HepG2 (cell line): ENCODE measurements around the gene APPBP2. TPM values are rescaled to one million over a fixed set of nuclear protein-coding genes. Genes with fewer than 3 reads are reported as not detected.
A peak's percentile ranks its signal among the peaks of the same experiment; 100 is the strongest.

Experiments used
- BATF2 ChIP-seq: sonication (generic); formaldehyde crosslinking; IDR thresholded peaks from 2 replicates; pipeline ENCODE4 v1.8.0; 2022; ENCODE audit warnings: mild to moderate bottlenecking, missing genetic modification reagents, moderate library complexity
- CSRNP2 ChIP-seq: sonication (generic); formaldehyde crosslinking; conservative IDR thresholded peaks from 2 replicates; pipeline ENCODE4 v1.8.0; 2022; ENCODE audit warnings: low read depth, missing genetic modification reagents
- DMAP1 ChIP-seq: IDR thresholded peaks from 2 replicates; pipeline ENCODE4 v1.6.1; 2016
- DRAP1 ChIP-seq: IDR thresholded peaks from 2 replicates; pipeline ENCODE4 v1.6.1; 2016; ENCODE audit warnings: missing genetic modification reagents, missing compliant biosample characterization
- HNF4A ChIP-seq: sonication (generic); formaldehyde crosslinking; IDR thresholded peaks from 2 replicates; pipeline ENCODE4 v1.4.0; 2020; ENCODE audit warnings: missing genetic modification reagents
- MXD4 ChIP-seq: IDR thresholded peaks from 2 replicates; pipeline ENCODE4 v1.6.1; 2016; ENCODE audit warnings: mild to moderate bottlenecking, missing biosample characterization, missing genetic modification reagents
- MZF1 ChIP-seq: sonication (generic); formaldehyde crosslinking; IDR thresholded peaks from 2 replicates; pipeline ENCODE4 v1.8.1; 2023; ENCODE audit warnings: mild to moderate bottlenecking, missing genetic modification reagents, borderline replicate concordance
- SMAD3 ChIP-seq: sonication (generic); formaldehyde crosslinking; IDR thresholded peaks from 2 replicates; pipeline ENCODE4 v1.4.0; 2020; ENCODE audit warnings: missing genetic modification reagents
- TBX2 ChIP-seq: sonication (generic); formaldehyde crosslinking; IDR thresholded peaks from 2 replicates; pipeline ENCODE4 v1.5.0; 2020; ENCODE audit warnings: missing genetic modification reagents, mild to moderate bottlenecking, borderline replicate concordance
- TFE3 ChIP-seq: IDR thresholded peaks from 2 replicates; pipeline ENCODE4 v1.6.1; 2016
- ZBTB38 ChIP-seq: sonication (generic); formaldehyde crosslinking; IDR thresholded peaks from 2 replicates; pipeline ENCODE4 v1.5.1; 2020; ENCODE audit warnings: mild to moderate bottlenecking, missing genetic modification reagents
- ZBTB7B ChIP-seq: sonication (generic); formaldehyde crosslinking; IDR thresholded peaks from 2 replicates; pipeline ENCODE4 v1.4.0; 2020; ENCODE audit warnings: missing genetic modification reagents
- ZNF136 ChIP-seq: sonication (generic); formaldehyde crosslinking; IDR thresholded peaks from 2 replicates; pipeline ENCODE4 v1.8.1; 2022; ENCODE audit warnings: low read depth, mild to moderate bottlenecking, moderate library complexity, missing genetic modification reagents
- ZNF430 ChIP-seq: sonication (generic); formaldehyde crosslinking; IDR thresholded peaks from 2 replicates; pipeline ENCODE4 v1.9.0; 2021; ENCODE audit warnings: mild to moderate bottlenecking, missing genetic modification reagents
- ZNF441 ChIP-seq: sonication (generic); formaldehyde crosslinking; IDR thresholded peaks from 2 replicates; pipeline ENCODE4 v1.7.0; 2021; ENCODE audit warnings: missing genetic modification reagents, borderline replicate concordance
- ZNF567 ChIP-seq: sonication (generic); formaldehyde crosslinking; IDR thresholded peaks from 2 replicates; pipeline ENCODE4 v1.8.1; 2023; ENCODE audit warnings: mild to moderate bottlenecking, missing genetic modification reagents, borderline replicate concordance
- ZNF800 ChIP-seq: sonication (generic); formaldehyde crosslinking; IDR thresholded peaks from 2 replicates; pipeline ENCODE4 v1.4.0; 2020; ENCODE audit warnings: missing genetic modification reagents
- ZNF891 ChIP-seq: sonication (generic); formaldehyde crosslinking; IDR thresholded peaks from 2 replicates; pipeline ENCODE4 v1.5.0; 2020; ENCODE audit warnings: mild to moderate bottlenecking, missing genetic modification reagents
- ZSCAN29 ChIP-seq: sonication (generic); formaldehyde crosslinking; conservative IDR thresholded peaks from 2 replicates; pipeline ENCODE4 v1.4.0; 2020; ENCODE audit warnings: mild to moderate bottlenecking, missing genetic modification reagents
- polyA plus RNA-seq, 8 experiments: library from polyadenylated mRNA; depleted of rRNA in 3 of 8; stranded (reverse) in 7 of 8; unstranded in 1 of 8; fragments of >200 nt; fragmentation: Illumina TruSeq in 4 of 8; extraction: Trizol in 4 of 8; gene quantifications; 2 replicates each; pipeline versions ENCODE4 v1.2.1 to v1.2.3, GENCODE V29; 2011 to 2016; ENCODE audit warnings: low read depth in 4 of 8, missing spikeins in 1 of 8, mixed read lengths in 1 of 8; ENCODE audit not compliant: insufficient read depth in 1 of 8
- total RNA-seq, 5 experiments: library from RNA; depleted of rRNA; stranded (reverse); fragments of >200 nt; fragmentation: Illumina TruSeq; extraction: Trizol; gene quantifications; 2 replicates each; pipeline ENCODE4 v1.2.3, GENCODE V29; 2016; ENCODE audit warnings: low read depth in 1 of 5
- TF ChIP-seq, protein P1 (sequence below): IDR thresholded peaks from 2 replicates; pipeline ENCODE4 v1.6.1; 2016; ENCODE audit warnings: mild to moderate bottlenecking, missing biosample characterization, missing genetic modification reagents

The APPBP2 gene
- total and polyA plus RNA-seq, 2 of the 13 experiments (the other 11 are each of a cell fraction or from before 2014, with no cell fraction given): 17.5 to 45.8 TPM

- TF ChIP-seq SMAD3 (peak; percentile 97), BATF2 (CRISPR knock-in tag) (peak; percentile 66; the same call in 1 of the 2 replicates), ZBTB38 (CRISPR knock-in tag) (peak; percentile 40; the same call in 1 of the 2 replicates), TFE3 (CRISPR knock-in tag) (peak; percentile 30), MZF1 (no peak), HNF4A (CRISPR knock-in tag) (peak; percentile 91), CSRNP2 (CRISPR knock-in tag) (no peak), ZNF430 (CRISPR knock-in tag) (no peak; the same call in 1 of the 2 replicates), ZNF136 (CRISPR knock-in tag) (peak; percentile 93; the same call in 1 of the 2 replicates), ZNF567 (CRISPR knock-in tag) (peak; percentile 44), ZNF441 (CRISPR knock-in tag) (no peak; the same call in 1 of the 2 replicates), TBX2 (CRISPR knock-in tag) (peak; percentile 30; the same call in 1 of the 2 replicates), DRAP1 (CRISPR knock-in tag) (peak; percentile 58; the same call in 1 of the 2 replicates), ZSCAN29 (CRISPR knock-in tag) (peak; percentile 98), ZNF800 (CRISPR knock-in tag) (peak; percentile 61; the same call in 1 of the 2 replicates), ZNF891 (peak; percentile 75; the same call in 1 of the 2 replicates), MXD4 (CRISPR knock-in tag) (peak; percentile 35; the same call in 1 of the 2 replicates), ZBTB7B (CRISPR knock-in tag) (0 out of 2 replicates have a peak, but pooled peaks have one; percentile 6), DMAP1 (peak; percentile 91; the same call in 1 of the 2 replicates)
- TF ChIP-seq, protein P1, sequence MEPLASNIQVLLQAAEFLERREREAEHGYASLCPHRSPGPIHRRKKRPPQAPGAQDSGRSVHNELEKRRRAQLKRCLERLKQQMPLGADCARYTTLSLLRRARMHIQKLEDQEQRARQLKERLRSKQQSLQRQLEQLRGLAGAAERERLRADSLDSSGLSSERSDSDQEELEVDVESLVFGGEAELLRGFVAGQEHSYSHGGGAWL: 0 out of 2 replicates have a peak, but pooled peaks have one; percentile 17
Observed at GRCh38 chr17:60559995-60560859, 34.2 kb upstream of the APPBP2 start (continued).
